Measurements from ENCODE around the gene UVRAG. TPM values are rescaled to one million over a fixed set of nuclear protein-coding genes. Genes with fewer than 3 reads are reported as not detected.
"Not testable (repeated sequence)": the region's sequence is repeated elsewhere in the genome, so short reads cannot be mapped to it uniquely, and the experiment has no call there.

UVRAG gene
- total RNA-seq, 2 donors from 2014 or later, result 10.9 to 31.0 TPM

- 92 to 97% methylated on average over 2 of the region's 2 CpGs for WGBS, 2 donors
- TF ChIP-seq POLR2A (IDR thresholded peaks at IDR 0.05), result no peak
- TF ChIP-seq, protein P1, sequence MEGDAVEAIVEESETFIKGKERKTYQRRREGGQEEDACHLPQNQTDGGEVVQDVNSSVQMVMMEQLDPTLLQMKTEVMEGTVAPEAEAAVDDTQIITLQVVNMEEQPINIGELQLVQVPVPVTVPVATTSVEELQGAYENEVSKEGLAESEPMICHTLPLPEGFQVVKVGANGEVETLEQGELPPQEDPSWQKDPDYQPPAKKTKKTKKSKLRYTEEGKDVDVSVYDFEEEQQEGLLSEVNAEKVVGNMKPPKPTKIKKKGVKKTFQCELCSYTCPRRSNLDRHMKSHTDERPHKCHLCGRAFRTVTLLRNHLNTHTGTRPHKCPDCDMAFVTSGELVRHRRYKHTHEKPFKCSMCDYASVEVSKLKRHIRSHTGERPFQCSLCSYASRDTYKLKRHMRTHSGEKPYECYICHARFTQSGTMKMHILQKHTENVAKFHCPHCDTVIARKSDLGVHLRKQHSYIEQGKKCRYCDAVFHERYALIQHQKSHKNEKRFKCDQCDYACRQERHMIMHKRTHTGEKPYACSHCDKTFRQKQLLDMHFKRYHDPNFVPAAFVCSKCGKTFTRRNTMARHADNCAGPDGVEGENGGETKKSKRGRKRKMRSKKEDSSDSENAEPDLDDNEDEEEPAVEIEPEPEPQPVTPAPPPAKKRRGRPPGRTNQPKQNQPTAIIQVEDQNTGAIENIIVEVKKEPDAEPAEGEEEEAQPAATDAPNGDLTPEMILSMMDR (IDR thresholded peaks at IDR 0.05), result no peak
- no peak overlapping the region for H3K4me3 ChIP-seq
- DNase-seq (no peak), ATAC-seq (no peak)
- peaks cover 14% of the 10 kb centered on the region for H3K4me1 ChIP-seq
- no peak overlapping the region for H3K27ac ChIP-seq
- intact Hi-C loops (cut with DNase I), result no loop called here
- H3K36me3 ChIP-seq (replicated peaks in 1 of 2; ENCODE audit: insufficient read depth in 1 of 2, low read depth in 2 of 2), result no peaks in the 10 kb centered on the region
- no peaks in the 10 kb centered on the region for H3K9me3 ChIP-seq
- H3K27me3 ChIP-seq, result no peaks in the 10 kb centered on the region
Observed at GRCh38 chr11:75964071-75964470, 149.1 kb downstream of the UVRAG start.

- Histone ChIP-seq H3K4me3 (no peak overlapping the region), H3K36me3 (replicated peaks in 1 of 2; ENCODE audit: insufficient read depth in 1 of 2, low read depth in 2 of 2) (no peaks in the 10 kb centered on the region), H3K27ac (no peak overlapping the region), H3K4me1 (peaks cover 14% of the 10 kb centered on the region), H3K27me3 (no peaks in the 10 kb centered on the region), H3K9me3 (no peaks in the 10 kb centered on the region)
- DNase-seq (no peak), ATAC-seq (no peak)
- intact Hi-C loops (cut with DNase I), result no loop called here
- no peak for TF ChIP-seq POLR2A (IDR thresholded peaks at IDR 0.05)
- TF ChIP-seq, protein P1 (IDR thresholded peaks at IDR 0.05), result no peak
Observed at GRCh38 chr11:75966537-75967287, 151.7 kb downstream of the UVRAG start.

- Histone ChIP-seq H3K9me3 (no peaks in the 10 kb centered on the region), H3K27me3 (no peaks in the 10 kb centered on the region), H3K4me3 (no peak overlapping the region), H3K4me1 (peaks cover 14% of the 10 kb centered on the region), H3K36me3 (replicated peaks in 1 of 2; ENCODE audit: insufficient read depth in 1 of 2, low read depth in 2 of 2) (no peaks in the 10 kb centered on the region), H3K27ac (no peak overlapping the region)
- DNase-seq (no peak), ATAC-seq (no peak)
- intact Hi-C loops (cut with DNase I), result no loop called here
- WGBS, 2 donors, result 81 to 88% methylated on average over 2 of the region's 2 CpGs
- TF ChIP-seq POLR2A (IDR thresholded peaks at IDR 0.05), result no peak
- TF ChIP-seq, protein P1 (IDR thresholded peaks at IDR 0.05), result no peak
Observed at GRCh38 chr11:75968021-75968625, 153.1 kb downstream of the UVRAG start.

DNA sequence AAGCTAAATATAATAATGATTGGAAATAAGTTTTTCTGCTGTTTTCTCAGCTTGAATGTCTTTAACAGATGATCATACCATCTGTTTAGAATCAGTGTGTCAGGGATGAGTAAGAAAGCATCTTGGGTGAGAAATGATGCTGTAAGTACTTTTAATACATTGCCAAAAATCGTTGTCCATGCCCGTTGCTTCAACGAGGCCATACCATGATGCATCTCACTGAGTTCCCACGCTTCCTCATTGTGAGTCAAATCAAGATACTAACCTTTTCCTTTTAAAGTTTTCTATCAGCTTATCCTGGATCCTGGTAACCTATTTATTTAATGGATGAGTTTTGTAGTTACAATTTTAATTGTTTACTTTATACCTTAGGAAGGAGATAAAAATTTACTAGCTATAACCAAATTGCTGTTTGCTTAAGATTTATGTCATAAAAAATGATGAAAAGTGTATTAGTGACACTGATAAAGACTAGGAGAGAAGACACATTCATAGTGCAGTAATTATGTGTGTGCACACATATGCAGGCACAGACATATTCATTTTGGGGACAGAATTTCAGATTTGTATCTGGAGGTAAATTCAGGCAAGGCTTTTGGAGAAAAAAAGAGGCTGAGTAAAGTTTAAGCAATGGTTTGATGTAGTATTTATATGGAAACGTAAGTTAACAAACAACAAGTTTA is 154.8 kb downstream of the UVRAG start:
- no peaks in the 10 kb centered on the region for H3K36me3 ChIP-seq (replicated peaks in 1 of 2; ENCODE audit: insufficient read depth in 1 of 2, low read depth in 2 of 2)
- intact Hi-C loops (cut with DNase I), result no loop called here
- H3K4me3 ChIP-seq, result no peak overlapping the region
- ATAC-seq, result no peak
- 86 to 87% methylated on average over 5 of the region's 5 CpGs for WGBS, 2 donors
- H3K27me3 ChIP-seq, result no peaks in the 10 kb centered on the region
- no peaks in the 10 kb centered on the region for H3K9me3 ChIP-seq
- no peak for TF ChIP-seq POLR2A (IDR thresholded peaks at IDR 0.05)
- TF ChIP-seq, protein P1 (IDR thresholded peaks at IDR 0.05), result no peak
- H3K4me1 ChIP-seq, result peaks cover 14% of the 10 kb centered on the region
- DNase-seq, result no peak
- no peak overlapping the region for H3K27ac ChIP-seq

DNA sequence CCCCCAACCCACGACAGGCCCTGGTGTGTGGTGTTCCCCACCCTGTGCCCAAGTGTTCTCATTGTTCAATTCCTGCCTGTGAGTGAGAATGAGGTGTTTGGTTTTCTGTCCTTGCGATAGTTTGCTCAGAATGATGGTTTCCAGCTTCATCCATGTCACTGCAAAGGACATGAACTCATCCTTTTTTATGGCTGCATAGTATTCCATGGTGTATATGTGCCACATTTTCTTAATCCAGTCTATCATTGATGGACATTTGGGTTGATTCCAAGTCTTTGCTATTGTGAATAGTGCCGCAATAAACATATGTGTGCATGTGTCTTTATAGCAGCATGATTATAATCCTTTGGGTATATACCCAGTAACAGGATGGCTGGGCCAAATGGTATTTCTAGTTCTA is 158.7 kb downstream of the UVRAG start:
- H3K4me1 ChIP-seq; H3K27me3 ChIP-seq; ATAC-seq; intact Hi-C loops (cut with DNase I); H3K27ac ChIP-seq; H3K4me3 ChIP-seq; H3K9me3 ChIP-seq; DNase-seq; H3K36me3 ChIP-seq (replicated peaks in 1 of 2; ENCODE audit: insufficient read depth in 1 of 2, low read depth in 2 of 2): not testable (repeated sequence)
- WGBS, 2 donors, result 92 to 98% methylated on average over 3 of the region's 3 CpGs

GRCh38 chr11:75979075-75979474 is 164.1 kb downstream of the UVRAG start:
- H3K36me3 ChIP-seq (replicated peaks in 1 of 2; ENCODE audit: insufficient read depth in 1 of 2, low read depth in 2 of 2); DNase-seq; H3K27me3 ChIP-seq; intact Hi-C loops (cut with DNase I); H3K27ac ChIP-seq; ATAC-seq; H3K4me3 ChIP-seq; H3K9me3 ChIP-seq; H3K4me1 ChIP-seq: not testable (repeated sequence)
- WGBS, 2 donors, result 90 to 96% methylated on average over 5 to 6 of the region's 6 CpGs

GRCh38 chr11:75979479-75980027 is 164.5 kb downstream of the UVRAG start:
- H3K36me3 ChIP-seq (replicated peaks in 1 of 2; ENCODE audit: insufficient read depth in 1 of 2, low read depth in 2 of 2); H3K9me3 ChIP-seq; H3K27me3 ChIP-seq; DNase-seq; intact Hi-C loops (cut with DNase I); H3K4me1 ChIP-seq; H3K27ac ChIP-seq; ATAC-seq; H3K4me3 ChIP-seq: not testable (repeated sequence)
- 94 to 95% methylated on average over 21 to 22 of the region's 22 CpGs for WGBS, 2 donors
